ENCODE data around the gene TMEM131. TPM values are rescaled to one million over a fixed set of nuclear protein-coding genes. Genes with fewer than 3 reads are reported as not detected.

The TMEM131 gene
- total and polyA plus RNA-seq, 2 experiments from 2014 or later = 9.2 to 22.7 TPM

DNA sequence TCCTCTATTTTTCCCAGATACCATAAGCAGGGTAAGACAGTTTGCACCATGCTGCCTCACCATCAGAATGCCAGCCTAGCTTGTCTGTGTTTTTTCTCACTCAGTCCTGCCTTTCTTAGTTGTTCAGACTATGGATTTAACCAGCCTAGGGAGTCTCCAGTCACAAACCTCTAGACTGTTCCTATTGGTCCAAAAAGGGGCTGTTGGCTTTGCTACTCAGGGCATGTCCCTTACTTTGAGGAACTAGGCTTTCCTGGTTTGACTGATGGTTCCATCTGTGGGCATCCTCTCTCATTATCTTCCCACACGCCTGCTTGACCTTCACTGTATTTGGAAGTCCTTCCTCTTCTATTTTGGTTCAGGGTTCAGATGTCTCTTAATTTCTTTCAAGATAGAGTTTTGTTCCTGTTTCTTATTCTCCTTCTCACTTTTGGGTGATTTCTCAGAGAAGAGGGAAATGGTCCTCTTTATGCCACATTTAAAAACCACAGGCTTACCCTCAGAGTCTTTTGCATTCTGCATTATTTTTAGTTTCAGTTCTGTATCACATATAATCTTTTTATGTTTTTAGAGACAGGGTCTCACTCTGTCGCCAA lies 31.3 kb upstream of the TMEM131 start:
- H3K4me2 ChIP-seq = no peak overlapping the region
- TF ChIP-seq POLR2AphosphoS5 (IDR thresholded peaks at IDR 0.05; ENCODE audit: low read depth) (no peak), ZNF114 (CRISPR knock-in tag; IDR thresholded peaks at IDR 0.05) (no peak), EZH2phosphoT487 (IDR thresholded peaks at IDR 0.05; ENCODE audit: unreplicated experiment) (no peak), STAT1 (IDR thresholded peaks at IDR 0.05; ENCODE audit: unreplicated experiment) (no peak), NANOG (IDR thresholded peaks at IDR 0.05; ENCODE audit: borderline replicate concordance) (no peak), EZH2 (IDR thresholded peaks at IDR 0.05; ENCODE audit: low read depth, unreplicated experiment) (no peak), CREB1 (CRISPR knock-in tag; IDR thresholded peaks at IDR 0.05; ENCODE audit: low read depth) (no peak), JUNB (IDR thresholded peaks at IDR 0.05; ENCODE audit: unreplicated experiment) (no peak), ZNF331 (CRISPR knock-in tag; IDR thresholded peaks at IDR 0.05; ENCODE audit: low read depth) (no peak)
- TF ChIP-seq, protein P1, sequence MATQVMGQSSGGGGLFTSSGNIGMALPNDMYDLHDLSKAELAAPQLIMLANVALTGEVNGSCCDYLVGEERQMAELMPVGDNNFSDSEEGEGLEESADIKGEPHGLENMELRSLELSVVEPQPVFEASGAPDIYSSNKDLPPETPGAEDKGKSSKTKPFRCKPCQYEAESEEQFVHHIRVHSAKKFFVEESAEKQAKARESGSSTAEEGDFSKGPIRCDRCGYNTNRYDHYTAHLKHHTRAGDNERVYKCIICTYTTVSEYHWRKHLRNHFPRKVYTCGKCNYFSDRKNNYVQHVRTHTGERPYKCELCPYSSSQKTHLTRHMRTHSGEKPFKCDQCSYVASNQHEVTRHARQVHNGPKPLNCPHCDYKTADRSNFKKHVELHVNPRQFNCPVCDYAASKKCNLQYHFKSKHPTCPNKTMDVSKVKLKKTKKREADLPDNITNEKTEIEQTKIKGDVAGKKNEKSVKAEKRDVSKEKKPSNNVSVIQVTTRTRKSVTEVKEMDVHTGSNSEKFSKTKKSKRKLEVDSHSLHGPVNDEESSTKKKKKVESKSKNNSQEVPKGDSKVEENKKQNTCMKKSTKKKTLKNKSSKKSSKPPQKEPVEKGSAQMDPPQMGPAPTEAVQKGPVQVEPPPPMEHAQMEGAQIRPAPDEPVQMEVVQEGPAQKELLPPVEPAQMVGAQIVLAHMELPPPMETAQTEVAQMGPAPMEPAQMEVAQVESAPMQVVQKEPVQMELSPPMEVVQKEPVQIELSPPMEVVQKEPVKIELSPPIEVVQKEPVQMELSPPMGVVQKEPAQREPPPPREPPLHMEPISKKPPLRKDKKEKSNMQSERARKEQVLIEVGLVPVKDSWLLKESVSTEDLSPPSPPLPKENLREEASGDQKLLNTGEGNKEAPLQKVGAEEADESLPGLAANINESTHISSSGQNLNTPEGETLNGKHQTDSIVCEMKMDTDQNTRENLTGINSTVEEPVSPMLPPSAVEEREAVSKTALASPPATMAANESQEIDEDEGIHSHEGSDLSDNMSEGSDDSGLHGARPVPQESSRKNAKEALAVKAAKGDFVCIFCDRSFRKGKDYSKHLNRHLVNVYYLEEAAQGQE (IDR thresholded peaks at IDR 0.05; ENCODE audit: unreplicated experiment) = no peak
- TF ChIP-seq, protein P2, sequence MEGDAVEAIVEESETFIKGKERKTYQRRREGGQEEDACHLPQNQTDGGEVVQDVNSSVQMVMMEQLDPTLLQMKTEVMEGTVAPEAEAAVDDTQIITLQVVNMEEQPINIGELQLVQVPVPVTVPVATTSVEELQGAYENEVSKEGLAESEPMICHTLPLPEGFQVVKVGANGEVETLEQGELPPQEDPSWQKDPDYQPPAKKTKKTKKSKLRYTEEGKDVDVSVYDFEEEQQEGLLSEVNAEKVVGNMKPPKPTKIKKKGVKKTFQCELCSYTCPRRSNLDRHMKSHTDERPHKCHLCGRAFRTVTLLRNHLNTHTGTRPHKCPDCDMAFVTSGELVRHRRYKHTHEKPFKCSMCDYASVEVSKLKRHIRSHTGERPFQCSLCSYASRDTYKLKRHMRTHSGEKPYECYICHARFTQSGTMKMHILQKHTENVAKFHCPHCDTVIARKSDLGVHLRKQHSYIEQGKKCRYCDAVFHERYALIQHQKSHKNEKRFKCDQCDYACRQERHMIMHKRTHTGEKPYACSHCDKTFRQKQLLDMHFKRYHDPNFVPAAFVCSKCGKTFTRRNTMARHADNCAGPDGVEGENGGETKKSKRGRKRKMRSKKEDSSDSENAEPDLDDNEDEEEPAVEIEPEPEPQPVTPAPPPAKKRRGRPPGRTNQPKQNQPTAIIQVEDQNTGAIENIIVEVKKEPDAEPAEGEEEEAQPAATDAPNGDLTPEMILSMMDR (conservative IDR thresholded peaks at IDR 0.05; ENCODE audit: low read depth in 2 of 2) = no peak
- TF ChIP-seq, protein P3, sequence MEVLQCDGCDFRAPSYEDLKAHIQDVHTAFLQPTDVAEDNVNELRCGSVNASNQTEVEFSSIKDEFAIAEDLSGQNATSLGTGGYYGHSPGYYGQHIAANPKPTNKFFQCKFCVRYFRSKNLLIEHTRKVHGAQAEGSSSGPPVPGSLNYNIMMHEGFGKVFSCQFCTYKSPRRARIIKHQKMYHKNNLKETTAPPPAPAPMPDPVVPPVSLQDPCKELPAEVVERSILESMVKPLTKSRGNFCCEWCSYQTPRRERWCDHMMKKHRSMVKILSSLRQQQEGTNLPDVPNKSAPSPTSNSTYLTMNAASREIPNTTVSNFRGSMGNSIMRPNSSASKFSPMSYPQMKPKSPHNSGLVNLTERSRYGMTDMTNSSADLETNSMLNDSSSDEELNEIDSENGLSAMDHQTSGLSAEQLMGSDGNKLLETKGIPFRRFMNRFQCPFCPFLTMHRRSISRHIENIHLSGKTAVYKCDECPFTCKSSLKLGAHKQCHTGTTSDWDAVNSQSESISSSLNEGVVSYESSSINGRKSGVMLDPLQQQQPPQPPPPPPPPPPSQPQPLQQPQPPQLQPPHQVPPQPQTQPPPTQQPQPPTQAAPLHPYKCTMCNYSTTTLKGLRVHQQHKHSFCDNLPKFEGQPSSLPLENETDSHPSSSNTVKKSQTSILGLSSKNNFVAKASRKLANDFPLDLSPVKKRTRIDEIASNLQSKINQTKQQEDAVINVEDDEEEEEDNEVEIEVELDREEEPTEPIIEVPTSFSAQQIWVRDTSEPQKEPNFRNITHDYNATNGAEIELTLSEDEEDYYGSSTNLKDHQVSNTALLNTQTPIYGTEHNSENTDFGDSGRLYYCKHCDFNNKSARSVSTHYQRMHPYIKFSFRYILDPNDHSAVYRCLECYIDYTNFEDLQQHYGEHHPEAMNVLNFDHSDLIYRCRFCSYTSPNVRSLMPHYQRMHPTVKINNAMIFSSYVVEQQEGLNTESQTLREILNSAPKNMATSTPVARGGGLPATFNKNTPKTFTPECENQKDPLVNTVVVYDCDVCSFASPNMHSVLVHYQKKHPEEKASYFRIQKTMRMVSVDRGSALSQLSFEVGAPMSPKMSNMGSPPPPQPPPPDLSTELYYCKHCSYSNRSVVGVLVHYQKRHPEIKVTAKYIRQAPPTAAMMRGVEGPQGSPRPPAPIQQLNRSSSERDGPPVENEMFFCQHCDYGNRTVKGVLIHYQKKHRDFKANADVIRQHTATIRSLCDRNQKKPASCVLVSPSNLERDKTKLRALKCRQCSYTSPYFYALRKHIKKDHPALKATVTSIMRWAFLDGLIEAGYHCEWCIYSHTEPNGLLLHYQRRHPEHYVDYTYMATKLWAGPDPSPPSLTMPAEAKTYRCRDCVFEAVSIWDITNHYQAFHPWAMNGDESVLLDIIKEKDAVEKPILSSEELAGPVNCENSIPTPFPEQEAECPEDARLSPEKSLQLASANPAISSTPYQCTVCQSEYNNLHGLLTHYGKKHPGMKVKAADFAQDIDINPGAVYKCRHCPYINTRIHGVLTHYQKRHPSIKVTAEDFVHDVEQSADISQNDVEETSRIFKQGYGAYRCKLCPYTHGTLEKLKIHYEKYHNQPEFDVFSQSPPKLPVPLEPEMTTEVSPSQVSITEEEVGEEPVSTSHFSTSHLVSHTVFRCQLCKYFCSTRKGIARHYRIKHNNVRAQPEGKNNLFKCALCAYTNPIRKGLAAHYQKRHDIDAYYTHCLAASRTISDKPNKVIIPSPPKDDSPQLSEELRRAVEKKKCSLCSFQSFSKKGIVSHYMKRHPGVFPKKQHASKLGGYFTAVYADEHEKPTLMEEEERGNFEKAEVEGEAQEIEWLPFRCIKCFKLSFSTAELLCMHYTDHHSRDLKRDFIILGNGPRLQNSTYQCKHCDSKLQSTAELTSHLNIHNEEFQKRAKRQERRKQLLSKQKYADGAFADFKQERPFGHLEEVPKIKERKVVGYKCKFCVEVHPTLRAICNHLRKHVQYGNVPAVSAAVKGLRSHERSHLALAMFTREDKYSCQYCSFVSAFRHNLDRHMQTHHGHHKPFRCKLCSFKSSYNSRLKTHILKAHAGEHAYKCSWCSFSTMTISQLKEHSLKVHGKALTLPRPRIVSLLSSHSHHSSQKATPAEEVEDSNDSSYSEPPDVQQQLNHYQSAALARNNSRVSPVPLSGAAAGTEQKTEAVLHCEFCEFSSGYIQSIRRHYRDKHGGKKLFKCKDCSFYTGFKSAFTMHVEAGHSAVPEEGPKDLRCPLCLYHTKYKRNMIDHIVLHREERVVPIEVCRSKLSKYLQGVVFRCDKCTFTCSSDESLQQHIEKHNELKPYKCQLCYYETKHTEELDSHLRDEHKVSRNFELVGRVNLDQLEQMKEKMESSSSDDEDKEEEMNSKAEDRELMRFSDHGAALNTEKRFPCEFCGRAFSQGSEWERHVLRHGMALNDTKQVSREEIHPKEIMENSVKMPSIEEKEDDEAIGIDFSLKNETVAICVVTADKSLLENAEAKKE (CRISPR knock-in tag; IDR thresholded peaks at IDR 0.05) = no peak
- TF ChIP-seq, protein P4, sequence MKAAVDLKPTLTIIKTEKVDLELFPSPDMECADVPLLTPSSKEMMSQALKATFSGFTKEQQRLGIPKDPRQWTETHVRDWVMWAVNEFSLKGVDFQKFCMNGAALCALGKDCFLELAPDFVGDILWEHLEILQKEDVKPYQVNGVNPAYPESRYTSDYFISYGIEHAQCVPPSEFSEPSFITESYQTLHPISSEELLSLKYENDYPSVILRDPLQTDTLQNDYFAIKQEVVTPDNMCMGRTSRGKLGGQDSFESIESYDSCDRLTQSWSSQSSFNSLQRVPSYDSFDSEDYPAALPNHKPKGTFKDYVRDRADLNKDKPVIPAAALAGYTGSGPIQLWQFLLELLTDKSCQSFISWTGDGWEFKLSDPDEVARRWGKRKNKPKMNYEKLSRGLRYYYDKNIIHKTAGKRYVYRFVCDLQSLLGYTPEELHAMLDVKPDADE (IDR thresholded peaks at IDR 0.05) = no peak
- Mint-ChIP-seq H3K4me3 (no peak overlapping the region), H3K4me1 (peaks cover 9% of the 10 kb centered on the region), H3K27ac (no peak overlapping the region), H3K9me3 (peaks cover 16% of the 10 kb centered on the region), H3K27me3 (ENCODE audit: insufficient read depth, low read depth, poor library complexity) (peaks cover 2% of the 10 kb centered on the region), H3K36me3 (ENCODE audit: low read depth) (no peaks in the 10 kb centered on the region)
- H3K27me3 ChIP-seq (ENCODE audit: insufficient read depth) = no peaks in the 10 kb centered on the region
- no peaks in the 10 kb centered on the region for H3K9me2 ChIP-seq (ENCODE audit: insufficient read depth)
- 0 out of 2 replicates have a peak, but pooled peaks cover 5% of the 10 kb centered on the region for H3K4me1 ChIP-seq (ENCODE audit: insufficient read depth)
- H3K79me2 ChIP-seq (replicated peaks; ENCODE audit: insufficient read depth) = no peaks in the 10 kb centered on the region
- no peak for ATAC-seq
- no peak overlapping the region for H3K4me3 ChIP-seq
- no peaks in the 10 kb centered on the region for H3F3A ChIP-seq (replicated peaks; ENCODE audit: low read depth)
- DNase-seq (ENCODE audit: low spot score) = no peak
- H4K20me1 ChIP-seq (replicated peaks; ENCODE audit: insufficient read depth) = no peaks in the 10 kb centered on the region
- no peaks in the 10 kb centered on the region for H3K36me3 ChIP-seq (ENCODE audit: insufficient read depth)
- no peak overlapping the region for H2AFZ ChIP-seq
- no peak overlapping the region for H3K27ac ChIP-seq (ENCODE audit: low read depth)
